ENCODE measurements around the gene SLCO2B1. TPM values are rescaled to one million over a fixed set of nuclear protein-coding genes. Genes with fewer than 3 reads are reported as not detected.

The SLCO2B1 gene
- total and polyA plus RNA-seq, 2 of the 8 experiments (the other 6 are each of a cell fraction or from before 2014, with no cell fraction given) = 0.03 TPM; not detected in 1

- Histone ChIP-seq H4K8ac (ENCODE audit: extremely low read depth, insufficient read depth, low read length) (no peak overlapping the region), H4K5ac (ENCODE audit: insufficient read length, low read depth, low read length) (no peak overlapping the region), H2AK5ac (ENCODE audit: low read depth, low read length) (no peak overlapping the region), H2BK20ac (ENCODE audit: low read length) (no peak overlapping the region), H3K4ac (replicated peaks; ENCODE audit: insufficient read length, low read depth, low read length) (no peak overlapping the region), H3K14ac (ENCODE audit: insufficient read length) (no peak overlapping the region), H2BK5ac (ENCODE audit: low read depth, low read length) (no peak overlapping the region), H2BK120ac (replicated peaks; ENCODE audit: low read depth, low read length) (no peak overlapping the region), H3K27ac (ENCODE audit: low read depth, low read length) (no peak overlapping the region), H3K9ac (replicated peaks in 1 of 4; ENCODE audit: extremely low read depth in 1 of 4, low read depth in 3 of 4, low read length in 3 of 4) (no peak overlapping the region), H3K79me2 (ENCODE audit: control insufficient read depth in 1 of 2, insufficient read depth in 2 of 2, low read length in 2 of 2) (no peaks in the 10 kb centered on the region), H3K9me3 (ENCODE audit: insufficient read depth in 2 of 2, low read depth in 1 of 2, low read length in 1 of 2) (no peaks in the 10 kb centered on the region), H3K18ac (ENCODE audit: extremely low read depth, low read length) (no peak overlapping the region), H2AFZ (ENCODE audit: low read length) (no peak overlapping the region), H2BK15ac (ENCODE audit: low read length) (no peak overlapping the region), H3K4me3 (ENCODE audit: extremely low read depth in 1 of 4, insufficient read depth in 2 of 4, low read depth in 3 of 4, low read length in 4 of 4) (no peak overlapping the region), H3K4me1 (replicated peaks in 1 of 4; ENCODE audit: control insufficient read depth in 3 of 4, insufficient read depth in 4 of 4, low read length in 3 of 4) (peaks cover 0 to 2% (median 0%) of the 10 kb centered on the region in 4 experiments; a peak in 1 of 7 replicates), H3K4me2 (ENCODE audit: insufficient read depth in 1 of 2, low read depth in 2 of 2, low read length in 2 of 2) (no peak overlapping the region), H3K79me1 (ENCODE audit: low read depth, low read length) (no peaks in the 10 kb centered on the region), H3K56ac (replicated peaks; ENCODE audit: insufficient read length, low read depth, low read length) (no peak overlapping the region), H3K36me3 (ENCODE audit: control insufficient read depth in 2 of 4, insufficient read depth in 4 of 4, low read length in 3 of 4) (no peaks in the 10 kb centered on the region), H3K23me2 (ENCODE audit: low read depth, low read length) (no peaks in the 10 kb centered on the region), H3K23ac (ENCODE audit: insufficient read length) (no peak overlapping the region), H3K27me3 (replicated peaks in 1 of 4; ENCODE audit: control insufficient read depth in 3 of 4, extremely low read depth in 1 of 4, insufficient read depth in 3 of 4, low read length in 3 of 4) (no peaks in the 10 kb centered on the region), H4K20me1 (replicated peaks in 1 of 2; ENCODE audit: control insufficient read depth in 1 of 2, insufficient read depth in 2 of 2, low read length in 2 of 2) (no peaks in the 10 kb centered on the region), H4K91ac (replicated peaks; ENCODE audit: insufficient read length, low read length) (no peak overlapping the region), H2BK12ac (ENCODE audit: low read depth, low read length) (no peak overlapping the region)
- POLR2A ChIA-PET (ENCODE audit: partially characterized antibody) = no interaction called here
- DNase-seq (ENCODE audit: low read depth in 1 of 2, low spot score in 2 of 2) (no peak), FAIRE-seq (no peak)
- 91% methylated on average over 3 of the region's 3 CpGs; no CpG with 5 or more reads in 1 of the 2 experiments for WGBS, 2 experiments (ENCODE audit: extremely low coverage in 1 of 2, insufficient coverage in 1 of 2, insufficient read length in 1 of 2, insufficient replicate concordance in 2 of 2, low coverage in 1 of 2, low lambda C conversion rate in 2 of 2, missing lambda C conversion rate in 1 of 2)
- CTCF ChIA-PET (ENCODE audit: partially characterized antibody) = interaction anchor here (1.3 to 5.2 kb wide), 8 partner anchors 12 to 66 kb away, joined by 4 to 24 read pairs (median 8); no protein-coding TSS in a partner anchor
- TF ChIP-seq RFX5 (IDR thresholded peaks at IDR 0.05; ENCODE audit: borderline replicate concordance, low read depth, low read length) (no peak), ATF2 (IDR thresholded peaks at IDR 0.05; ENCODE audit: low read length) (no peak), CBX5 (IDR thresholded peaks at IDR 0.05; ENCODE audit: low read depth, low read length) (no peak), SP4 (IDR thresholded peaks at IDR 0.05; ENCODE audit: low read length) (no peak), TBP (IDR thresholded peaks at IDR 0.05; ENCODE audit: low read depth, low read length) (no peak), BRCA1 (IDR thresholded peaks at IDR 0.05; ENCODE audit: low read depth, low read length) (no peak), KDM1A (IDR thresholded peaks at IDR 0.05; ENCODE audit: borderline replicate concordance, low read length) (no peak), TAF7 (optimal IDR thresholded peaks at IDR 0.05; ENCODE audit: borderline replicate concordance, low read depth, low read length) (no peak), JUND (IDR thresholded peaks at IDR 0.05; ENCODE audit: low read length) (no peak), CTBP2 (IDR thresholded peaks at IDR 0.05; ENCODE audit: borderline replicate concordance, insufficient read depth, insufficient read length, low read length) (no peak), EZH2 (IDR thresholded peaks at IDR 0.05; ENCODE audit: low read depth, low read length, severe bottlenecking) (no peak)
These were observed 31.8 kb downstream of the SLCO2B1 start for GRCh38 chr11:75182664-75183063.

All from H1 (cell line).